ENCODE data around the gene C1orf94.

DNA sequence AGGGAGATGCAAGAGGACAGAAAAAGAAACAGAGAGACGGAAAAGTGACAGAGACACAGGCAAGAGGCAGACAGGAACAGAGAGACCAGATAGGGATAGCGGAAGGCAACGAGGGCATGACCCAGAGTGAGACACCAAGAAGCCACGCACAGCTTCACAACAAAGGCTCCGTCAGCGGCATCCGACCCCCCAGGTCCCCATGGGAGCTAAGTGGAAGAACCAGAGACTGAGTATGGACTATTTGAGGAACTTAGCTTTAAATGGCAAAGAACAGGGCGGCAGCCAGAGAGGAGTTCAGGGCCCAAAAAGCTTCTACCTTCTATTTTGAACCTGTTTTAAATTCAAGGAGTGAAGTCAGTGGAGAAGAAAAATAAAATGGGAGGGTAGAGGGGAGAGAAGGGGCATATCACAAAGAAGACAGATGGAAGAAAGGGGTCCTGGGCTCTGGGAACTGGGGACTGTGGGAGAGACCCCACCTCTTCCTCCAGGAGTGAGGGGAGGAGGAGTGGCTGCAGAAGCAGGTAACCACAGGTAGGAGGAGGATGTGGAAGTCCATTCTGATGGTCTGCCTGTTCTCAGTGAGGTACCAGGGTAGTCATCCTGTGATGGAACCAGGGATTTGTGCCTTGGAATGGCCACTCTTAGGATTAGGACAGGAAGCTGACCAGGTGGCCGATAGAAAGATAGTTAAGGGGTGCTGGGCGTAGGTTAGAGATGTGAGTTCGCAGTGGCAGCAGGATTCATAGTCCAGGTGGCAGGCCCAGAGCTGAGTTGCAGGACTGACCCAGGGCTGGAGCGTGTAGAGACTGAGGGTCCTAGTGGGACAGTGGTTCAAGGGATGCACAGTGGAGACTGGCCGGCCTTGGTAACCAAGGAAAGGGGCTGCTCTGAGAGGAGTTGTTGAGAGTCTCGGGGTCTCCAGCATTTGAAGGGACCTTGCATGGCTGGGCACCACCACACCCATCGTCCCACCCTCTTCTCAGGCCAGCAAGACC lies 49.4 kb upstream of the C1orf94 start:
- TF ChIP-seq CTCF (IDR thresholded peaks at IDR 0.05) (no peak), POLR2A (IDR thresholded peaks at IDR 0.05) (no peak)
